G401 (cell line): Measurements from ENCODE around the gene SLC35B4. TPM values are rescaled to one million over a fixed set of nuclear protein-coding genes. Genes with fewer than 3 reads are reported as not detected.
"Not testable (repeated sequence)": the region's sequence is repeated elsewhere in the genome, so short reads cannot be mapped to it uniquely, and the experiment has no call there.

Source experiments
- DNase-seq: peaks from one replicate; pipeline ENCODE4 v3.0.0-alpha.2; 2015; ENCODE audit warnings: low spot score
- in situ Hi-C: cut with HindIII; loops from 2 replicates; pipeline ENCODE4 v1.10.0; 2016; ENCODE audit warnings: low sequenced_read_pairs, mixed read lengths
- total RNA-seq: library from RNA; depleted of rRNA; stranded (reverse); fragments of >200 nt; shearing (Covaris generic); gene quantifications from 2 replicates; pipeline ENCODE4 v1.2.3, GENCODE V29; 2014

Gene SLC35B4
- total RNA-seq, 1 experiment from 2014 or later = 19.8 TPM

DNA sequence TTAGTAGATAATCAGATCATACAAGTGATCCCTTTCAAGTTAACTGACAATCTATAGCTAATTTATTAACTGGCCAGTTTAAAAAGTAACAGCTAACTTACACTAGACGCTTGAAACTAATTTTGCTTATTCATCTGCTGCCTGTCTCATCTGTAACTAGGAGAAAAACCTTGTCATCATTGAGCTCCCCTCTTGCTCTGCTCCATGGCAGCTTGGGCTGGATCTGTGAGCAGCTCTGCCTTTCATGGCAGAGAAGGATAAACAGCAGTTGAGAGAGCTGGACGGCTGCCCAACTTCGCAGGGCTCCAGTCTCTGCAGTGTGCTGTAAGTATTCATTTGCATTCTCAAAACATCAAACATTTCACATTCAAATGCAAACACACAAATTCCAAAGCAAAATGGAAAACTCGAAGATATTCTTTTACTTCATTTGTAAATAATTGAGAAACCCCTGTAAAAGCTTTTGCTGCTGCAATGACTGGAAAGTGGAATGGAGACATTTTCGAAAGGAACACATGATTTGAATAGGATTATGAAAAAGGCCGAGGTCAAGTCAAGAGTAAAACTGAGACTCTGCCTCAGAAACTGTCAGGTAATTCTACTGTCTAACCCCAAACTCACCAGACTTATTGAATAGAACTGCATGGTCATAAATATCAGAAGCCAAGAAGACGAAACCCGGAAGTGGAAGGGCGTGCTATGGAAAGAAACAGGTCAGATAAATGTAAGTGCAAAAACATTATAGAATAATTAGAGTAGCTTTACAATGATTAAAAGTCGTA lies 17.6 kb downstream of the SLC35B4 start:
- DNase-seq = peak; percentile 95
- in situ Hi-C loops = no loop called here

- no peak for DNase-seq
- in situ Hi-C loops = no loop called here
Measured at GRCh38 chr7:134297489-134297888, 19.2 kb downstream of the SLC35B4 start.

DNA sequence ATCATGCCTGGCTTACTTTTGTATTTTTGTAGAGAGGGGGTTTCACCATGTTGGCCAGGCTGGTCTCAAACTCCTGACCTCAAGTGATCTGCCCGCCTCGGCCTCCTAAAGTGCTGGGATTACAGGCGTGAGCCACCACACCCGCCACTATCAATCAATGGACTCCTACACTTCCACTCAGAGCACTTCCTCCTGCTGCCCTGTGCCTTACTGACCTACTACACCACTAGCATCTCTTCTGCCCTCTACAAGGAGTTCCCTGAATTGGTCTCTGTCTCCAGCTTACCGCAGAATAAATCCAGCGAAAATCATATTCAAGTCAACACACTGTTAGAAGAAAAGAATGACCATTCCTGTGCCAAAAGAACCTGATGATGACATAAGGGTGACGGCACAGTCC lies 20.7 kb downstream of the SLC35B4 start:
- DNase-seq, in situ Hi-C loops: not testable (repeated sequence)

- DNase-seq = no peak
- in situ Hi-C loops = no loop called here
Measured at GRCh38 chr7:134293002-134293740, 23.6 kb downstream of the SLC35B4 start.

DNA sequence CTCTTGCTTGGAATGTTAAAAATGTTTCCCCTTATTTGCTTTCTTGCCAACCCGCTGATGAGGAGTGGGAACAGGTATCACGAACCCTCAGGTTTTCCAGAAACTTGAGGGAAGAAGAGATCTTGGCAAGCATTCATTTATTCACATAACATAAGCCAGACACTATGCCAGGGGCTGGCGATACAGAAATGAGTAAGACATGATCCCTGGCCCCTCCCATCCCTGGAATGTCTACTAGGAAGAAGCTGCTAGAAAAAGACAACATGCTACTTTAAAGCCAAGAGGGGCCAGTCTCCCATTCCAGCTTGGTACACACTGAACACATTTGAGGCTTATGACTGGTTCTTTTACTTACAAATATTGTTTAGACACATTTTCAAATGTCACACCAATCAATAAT lies 26.4 kb downstream of the SLC35B4 start:
- peak; percentile 49 for DNase-seq
- in situ Hi-C loops = no loop called here

- in situ Hi-C loops = no loop called here
Measured at GRCh38 chr7:134289841-134290240, 26.9 kb downstream of the SLC35B4 start.

DNA sequence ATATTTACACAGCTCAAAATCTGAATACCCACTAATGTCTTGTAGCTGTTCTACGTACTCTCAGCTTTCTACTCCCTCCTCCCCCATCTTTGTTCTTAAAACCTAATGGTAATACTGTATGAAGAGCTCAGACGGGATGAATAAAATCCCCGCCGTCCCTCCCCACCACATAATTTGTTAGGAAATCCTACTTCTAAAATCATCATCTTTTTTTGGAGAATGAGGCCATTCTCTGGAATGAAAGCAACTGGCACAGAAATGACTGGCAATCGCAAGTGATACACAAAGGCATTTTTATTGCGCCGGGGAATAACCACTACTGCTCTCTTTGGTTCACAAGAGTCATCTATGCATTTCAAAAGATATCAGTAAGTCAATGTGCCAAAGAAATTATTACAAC lies 27.3 kb downstream of the SLC35B4 start:
- DNase-seq = peak; percentile 47
- in situ Hi-C loops = no loop called here

More at GRCh38 chr7:134289841-134290240, 26.9 kb downstream of the SLC35B4 start:
- no peak for DNase-seq

- DNase-seq = no peak
- in situ Hi-C loops = no loop called here
Measured at GRCh38 chr7:134287916-134288659, 28.6 kb downstream of the SLC35B4 start.

DNA sequence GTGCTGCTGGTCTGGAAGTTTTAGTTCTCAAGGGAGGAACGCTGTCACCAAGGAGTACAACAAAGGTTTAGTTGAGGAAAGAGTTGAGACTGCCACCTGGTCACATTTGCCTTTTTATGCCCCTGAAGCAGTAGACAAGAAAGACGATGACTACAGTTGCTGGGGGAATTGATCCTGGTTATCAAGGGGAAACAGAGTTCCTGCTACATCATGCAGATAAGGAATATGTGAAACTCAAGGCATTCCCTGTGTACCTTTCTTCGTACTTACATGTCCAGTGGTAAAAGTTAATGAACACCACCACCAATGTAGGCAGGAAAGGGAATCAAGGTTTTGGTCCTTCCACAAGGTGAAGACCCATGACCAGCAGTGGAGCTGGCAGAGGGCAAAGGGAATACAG lies 31.8 kb downstream of the SLC35B4 start:
- DNase-seq = no peak
- in situ Hi-C loops = no loop called here

- no peak for DNase-seq
- in situ Hi-C loops = no loop called here
Measured at GRCh38 chr7:134284011-134284410, 32.7 kb downstream of the SLC35B4 start.

- in situ Hi-C loops = no loop called here
- DNase-seq = no peak
Measured at GRCh38 chr7:134280508-134280907, 36.2 kb downstream of the SLC35B4 start.

DNA sequence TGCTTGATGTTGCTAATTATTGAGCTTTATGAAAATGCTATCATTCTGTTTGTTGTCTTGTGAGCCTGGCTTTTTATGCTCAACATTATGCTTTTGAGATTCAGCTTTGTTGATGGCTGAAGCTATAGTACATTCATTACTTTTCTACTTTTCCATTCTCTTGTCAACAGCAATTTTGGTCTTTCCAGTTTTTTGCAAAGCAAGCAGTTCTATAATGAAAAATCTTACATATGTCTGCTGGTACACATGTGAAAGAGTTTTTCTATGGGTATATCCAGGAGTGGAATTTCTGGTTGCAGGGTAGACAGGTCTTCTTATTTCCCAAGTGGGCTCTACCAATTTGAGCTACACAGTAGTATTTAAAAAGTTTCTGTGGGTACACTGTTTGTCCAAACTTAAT lies 36.8 kb downstream of the SLC35B4 start:
- in situ Hi-C loops = no loop called here
- no peak for DNase-seq

DNA sequence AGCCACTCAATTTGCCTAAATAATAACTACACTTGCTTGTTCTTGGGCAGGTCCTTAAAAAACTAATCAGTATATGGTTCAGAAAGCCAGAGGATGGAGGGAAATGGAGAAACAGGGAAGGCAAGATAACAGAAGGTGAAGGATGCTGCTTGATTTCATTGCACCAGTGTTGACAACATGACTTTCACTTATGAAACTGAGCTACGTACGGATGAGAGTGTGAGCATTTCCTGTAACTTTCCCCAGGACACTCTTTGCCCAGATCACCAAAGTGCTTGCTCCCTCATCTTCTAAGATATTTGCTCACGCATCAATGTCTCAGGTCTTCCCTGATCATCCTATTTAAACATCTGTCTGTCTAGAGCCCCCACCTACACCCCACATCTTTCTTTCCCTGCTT lies 37.4 kb downstream of the SLC35B4 start:
- no peak for DNase-seq
- in situ Hi-C loops = no loop called here

DNA sequence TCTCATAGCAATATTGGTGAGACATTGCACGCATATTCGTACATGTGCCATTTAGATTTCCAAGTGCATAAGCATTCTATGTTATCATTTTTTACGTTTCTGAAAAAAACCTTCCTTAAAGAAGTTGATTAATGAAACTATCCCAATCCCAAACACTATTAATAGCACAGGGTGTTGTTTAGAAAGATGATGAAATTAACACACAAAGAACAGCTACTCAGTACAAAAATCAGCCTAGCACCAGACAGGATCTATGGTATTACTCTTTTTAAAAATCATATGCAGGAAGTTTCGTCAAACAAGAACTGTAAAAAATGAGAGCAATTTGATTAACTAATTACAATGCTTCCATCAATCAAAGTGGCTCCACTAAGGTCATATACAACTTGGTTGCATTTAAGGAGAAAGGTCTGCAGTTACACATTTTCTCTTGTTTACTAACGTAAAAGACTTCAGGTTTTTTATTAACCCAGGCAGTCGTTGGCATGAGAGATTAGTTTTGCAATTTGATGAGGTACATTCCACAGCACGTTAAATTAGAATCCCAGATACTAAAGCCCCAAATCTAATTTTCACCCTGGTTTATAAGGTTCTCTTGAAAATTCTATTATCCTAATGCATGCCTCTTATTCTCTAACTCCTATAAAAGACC lies 38.1 kb downstream of the SLC35B4 start:
- no peak for DNase-seq
- in situ Hi-C loops = no loop called here

GRCh38 chr7:134276951-134277350 lies 39.8 kb downstream of the SLC35B4 start:
- peak; percentile 93 for DNase-seq
- in situ Hi-C loops = no loop called here

DNA sequence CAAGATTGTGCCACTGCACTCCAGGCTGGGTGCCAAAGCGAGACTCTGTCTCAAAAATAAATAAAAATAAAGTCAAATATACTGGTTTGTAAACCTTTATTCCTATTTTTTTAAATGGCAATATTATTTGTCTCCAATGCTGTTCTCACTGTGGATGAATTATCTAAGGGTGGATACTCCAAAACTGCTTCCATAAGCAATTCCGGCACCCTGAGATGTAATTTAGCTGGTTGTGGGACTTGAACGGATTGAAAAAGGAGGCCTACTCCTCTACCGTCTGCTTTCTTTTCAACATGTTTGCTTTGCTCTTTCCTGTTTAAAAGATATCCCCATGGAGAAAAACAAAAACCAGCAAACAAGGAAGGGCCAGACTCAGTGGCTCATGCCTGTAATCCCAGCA lies 54.4 kb downstream of the SLC35B4 start:
- in situ Hi-C loops = no loop called here
- DNase-seq = no peak

GRCh38 chr7:134255814-134256213 lies 60.9 kb downstream of the SLC35B4 start:
- in situ Hi-C loops = no loop called here
- peak; percentile 76 for DNase-seq

- in situ Hi-C loops = no loop called here
- peak; percentile 36 for DNase-seq
Measured at GRCh38 chr7:134254311-134254710, 62.4 kb downstream of the SLC35B4 start.

- peak; percentile 60 for DNase-seq
- in situ Hi-C loops = no loop called here
Measured at GRCh38 chr7:134248196-134248595, 68.5 kb downstream of the SLC35B4 start.
